Colonic mucosa (tissue), 4 donors: Measurements from ENCODE around the gene ADORA1. TPM values are rescaled to one million over a fixed set of nuclear protein-coding genes. Genes with fewer than 3 reads are reported as not detected.

Experiments used
- DNase-seq: peaks from one replicate; pipeline ENCODE4 v3.0.0-alpha.2; 2020
- H3K27ac ChIP-seq: fragments of 200-600 bp; one replicate; pipeline ENCODE4 v1.8.0; 2021
- H3K27me3 ChIP-seq: fragments of 200-600 bp; one replicate; pipeline ENCODE4 v1.8.0; 2021
- H3K36me3 ChIP-seq: fragments of 200-600 bp; one replicate; pipeline ENCODE4 v1.8.0; 2021
- H3K4me1 ChIP-seq: fragments of 200-600 bp; one replicate; pipeline ENCODE4 v1.8.0; 2021; ENCODE audit warnings: mild to moderate bottlenecking
- H3K4me3 ChIP-seq: fragments of 200-600 bp; one replicate; pipeline ENCODE4 v1.8.0; 2021
- H3K9ac ChIP-seq, 2 donors: one replicate each; pipeline ENCODE4 v1.7.0; 2013; ENCODE audit warnings: control low read depth in 2 of 2, low read depth in 2 of 2, low read length in 2 of 2
- H3K9me3 ChIP-seq: fragments of 200-600 bp; one replicate; pipeline ENCODE4 v1.8.0; 2021
- CTCF ChIP-seq: fragments of 200-600 bp; IDR thresholded peaks from one replicate; pipeline ENCODE4 v1.8.0; 2022; ENCODE audit warnings: antibody characterized with exemption, mild to moderate bottlenecking
- intact Hi-C: fragments of 100-400 bp; cut with DNase I; formaldehyde crosslinking; loops from one replicate; pipeline ENCODE4 v1.14.1; 2022
- total RNA-seq, 2 donors: library from RNA; stranded (reverse); fragmentation: NEBNext Ultra II Directional in 1 of 2; extraction: Animal tissue kit (Norgen Biotek cat#: 25700) in 1 of 2; gene quantifications; one replicate each; pipeline ENCODE4 v1.2.1, GENCODE V29; 2021
- donor health status: healthy.
- donor health status: DM: no; HTN: no; CAD: no.
- donor health status: DM: no; HTN: no; CAD: no.

The ADORA1 gene
- total RNA-seq, 2 donors from 2014 or later = 0.42 to 1.6 TPM

- Histone ChIP-seq H3K9ac (no peak overlapping the region), H3K4me3 (no peak overlapping the region), H3K9me3 (no peaks in the 10 kb centered on the region), H3K27me3 (no peaks in the 10 kb centered on the region), H3K4me1 (no peaks in the 10 kb centered on the region), H3K27ac (no peak overlapping the region), H3K36me3 (no peaks in the 10 kb centered on the region)
- no peak for TF ChIP-seq CTCF
- intact Hi-C loops = no loop called here
- DNase-seq = no peak
Measured at GRCh38 chr1:203182387-203182953, 54.9 kb downstream of the ADORA1 start.

DNA sequence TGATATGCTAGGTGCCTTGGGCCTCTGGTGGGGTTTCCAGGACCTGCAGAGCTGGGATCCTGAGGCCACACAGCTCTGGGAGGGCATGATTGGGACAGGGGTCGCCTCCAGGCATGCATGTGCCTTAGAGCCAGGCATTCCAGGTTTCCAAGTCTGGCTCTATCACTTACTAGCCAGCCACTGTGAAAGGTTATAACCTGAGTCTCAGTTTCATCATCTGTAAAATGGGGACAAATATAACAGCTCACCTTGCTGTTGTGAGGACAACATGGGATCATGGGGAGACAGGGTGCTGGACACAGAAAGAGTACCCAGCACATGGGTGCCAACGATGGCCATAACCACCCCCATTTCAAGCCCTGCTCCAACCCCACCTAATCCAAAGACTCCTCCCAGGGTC, 56.3 kb downstream of the ADORA1 start:
- Histone ChIP-seq H3K27me3 (no peaks in the 10 kb centered on the region), H3K9ac (no peak overlapping the region), H3K9me3 (no peaks in the 10 kb centered on the region), H3K4me1 (no peaks in the 10 kb centered on the region), H3K4me3 (no peak overlapping the region), H3K36me3 (no peaks in the 10 kb centered on the region), H3K27ac (no peak overlapping the region)
- no peak for DNase-seq
- no peak for TF ChIP-seq CTCF
- intact Hi-C loops = no loop called here

GRCh38 chr1:203184467-203184866, 56.9 kb downstream of the ADORA1 start:
- no peaks in the 10 kb centered on the region for H3K4me1 ChIP-seq
- no peaks in the 10 kb centered on the region for H3K27me3 ChIP-seq
- no peaks in the 10 kb centered on the region for H3K9me3 ChIP-seq
- H3K4me3 ChIP-seq = no peak overlapping the region
- intact Hi-C loops = no loop called here
- no peak for TF ChIP-seq CTCF
- H3K9ac ChIP-seq = no peak overlapping the region
- no peaks in the 10 kb centered on the region for H3K36me3 ChIP-seq
- no peak overlapping the region for H3K27ac ChIP-seq
- no peak for DNase-seq

DNA sequence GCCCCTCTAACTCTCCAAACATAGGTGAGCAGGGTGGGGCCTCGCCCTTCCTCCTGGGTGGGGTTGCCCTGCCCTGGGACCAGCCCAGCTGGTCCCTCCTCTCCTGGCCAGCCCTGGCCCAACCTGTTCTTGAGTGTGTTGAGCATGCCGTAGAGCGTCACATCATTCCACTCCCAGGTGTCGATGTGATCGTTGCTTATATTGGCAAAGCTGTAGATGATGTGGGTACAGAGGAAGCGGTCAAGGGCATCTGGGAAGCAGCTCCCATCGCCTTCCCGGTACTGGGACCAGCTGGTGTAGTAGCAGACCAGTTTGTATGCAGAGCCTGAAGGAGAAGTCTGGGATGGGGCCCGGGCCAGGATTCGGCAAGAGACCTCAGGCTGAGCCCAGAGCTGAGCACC, 57.5 kb downstream of the ADORA1 start:
- no peaks in the 10 kb centered on the region for H3K9me3 ChIP-seq
- TF ChIP-seq CTCF = no peak
- DNase-seq = no peak
- H3K27ac ChIP-seq = no peak overlapping the region
- no peaks in the 10 kb centered on the region for H3K36me3 ChIP-seq
- no peaks in the 10 kb centered on the region for H3K27me3 ChIP-seq
- H3K4me3 ChIP-seq = no peak overlapping the region
- H3K9ac ChIP-seq = no peak overlapping the region
- intact Hi-C loops = no loop called here
- H3K4me1 ChIP-seq = no peaks in the 10 kb centered on the region

- H3K9me3 ChIP-seq = no peaks in the 10 kb centered on the region
- no peak overlapping the region for H3K27ac ChIP-seq
- no peak overlapping the region for H3K4me3 ChIP-seq
- H3K9ac ChIP-seq = no peak overlapping the region
- intact Hi-C loops = no loop called here
- H3K36me3 ChIP-seq = no peaks in the 10 kb centered on the region
- TF ChIP-seq CTCF = no peak
- no peaks in the 10 kb centered on the region for H3K4me1 ChIP-seq
- H3K27me3 ChIP-seq = no peaks in the 10 kb centered on the region
- no peak for DNase-seq
Measured at GRCh38 chr1:203185585-203185984, 58.1 kb downstream of the ADORA1 start.

- no peaks in the 10 kb centered on the region for H3K36me3 ChIP-seq
- no peak for TF ChIP-seq CTCF
- no peak overlapping the region for H3K9ac ChIP-seq
- no peaks in the 10 kb centered on the region for H3K27me3 ChIP-seq
- no peak for DNase-seq
- no peak overlapping the region for H3K27ac ChIP-seq
- intact Hi-C loops = no loop called here
- H3K4me1 ChIP-seq = no peaks in the 10 kb centered on the region
- H3K4me3 ChIP-seq = no peak overlapping the region
- H3K9me3 ChIP-seq = no peaks in the 10 kb centered on the region
Measured at GRCh38 chr1:203186091-203186445, 58.5 kb downstream of the ADORA1 start.
